K562 (cell line): ENCODE measurements around the gene ANAPC16. TPM values are rescaled to one million over a fixed set of nuclear protein-coding genes. Genes with fewer than 3 reads are reported as not detected.
A peak's percentile ranks its signal among the peaks of the same experiment; 100 is the strongest.

Experiments
- E2F1 ChIP-seq: sonication (generic); formaldehyde crosslinking; IDR thresholded peaks from 2 replicates; pipeline ENCODE4 v1.8.1; 2023; ENCODE audit warnings: mild to moderate bottlenecking, missing genetic modification reagents, moderate library complexity
- FOXA3 ChIP-seq, 2 experiments: fragments of 450-650 bp in 1 of 2; sonication (generic) in 1 of 2; formaldehyde crosslinking; IDR thresholded peaks in 1 of 2; conservative IDR thresholded peaks in 1 of 2; 2 replicates each; pipeline versions ENCODE4 v1.4.0 to v1.8.0; 2020 to 2022; ENCODE audit warnings: mild to moderate bottlenecking in 2 of 2, missing genetic modification reagents in 1 of 2
- HDAC6 ChIP-seq: IDR thresholded peaks from 2 replicates; pipeline ENCODE4 v1.6.1; 2012; ENCODE audit warnings: low read depth, mild to moderate bottlenecking, control low read depth, inconsistent platforms, low read length, moderate library complexity
- MYBL2 ChIP-seq, 2 experiments: fragments of 450-650 bp in 1 of 2; sonication (generic) in 1 of 2; formaldehyde crosslinking in 1 of 2; IDR thresholded peaks; 2 replicates each; pipeline versions ENCODE4 v1.6.1 to v1.8.1; 2017 to 2022; ENCODE audit warnings: borderline replicate concordance in 1 of 2, inconsistent platforms in 1 of 2, low read depth in 1 of 2, mild to moderate bottlenecking in 1 of 2, missing genetic modification reagents in 1 of 2, moderate library complexity in 1 of 2
- NONO ChIP-seq, 2 experiments: fragments of 200-400 bp in 1 of 2; fragments of 450-650 bp in 1 of 2; formaldehyde crosslinking in 1 of 2; IDR thresholded peaks; 2 replicates each; pipeline ENCODE4 v1.6.1; 2017; ENCODE audit warnings: low read depth in 2 of 2, mild to moderate bottlenecking in 2 of 2, moderate library complexity in 2 of 2, low read length in 1 of 2
- NR3C1 ChIP-seq: sonication (generic); formaldehyde crosslinking; IDR thresholded peaks from 2 replicates; pipeline ENCODE4 v1.8.1; 2022; ENCODE audit warnings: missing genetic modification reagents
- PRDM10 ChIP-seq: fragments of 450-650 bp; IDR thresholded peaks from 2 replicates; pipeline ENCODE4 v1.6.1; 2018; ENCODE audit not compliant: partially characterized antibody
- SMARCE1 ChIP-seq: fragments of 450-650 bp; IDR thresholded peaks from 2 replicates; pipeline ENCODE4 v1.7.1; 2016; ENCODE audit warnings: mild to moderate bottlenecking
- TAL1 ChIP-seq: fragments of 450-650 bp; IDR thresholded peaks from 2 replicates; pipeline ENCODE4 v1.6.1; 2016; ENCODE audit warnings: mild to moderate bottlenecking
- TFE3 ChIP-seq: fragments of 450-650 bp; formaldehyde crosslinking; IDR thresholded peaks from 2 replicates; pipeline ENCODE4 v1.4.0; 2020; ENCODE audit warnings: mild to moderate bottlenecking, mixed read lengths
- THRA ChIP-seq: fragments of 450-650 bp; IDR thresholded peaks from 2 replicates; pipeline ENCODE4 v1.6.1; 2017; ENCODE audit warnings: mild to moderate bottlenecking, moderate library complexity
- U2AF1 ChIP-seq: fragments of 200-400 bp; formaldehyde crosslinking; optimal IDR thresholded peaks from 2 replicates; pipeline ENCODE3; 2017; ENCODE audit warnings: mild to moderate bottlenecking, low read depth, low read length, moderate library complexity
- VEZF1 ChIP-seq: fragments of 200-800 bp; sonication (Bioruptor generic); IDR thresholded peaks from 2 replicates; pipeline ENCODE4 v1.6.1; 2017; ENCODE audit warnings: missing genetic modification characterization, missing compliant biosample characterization
- ZNF740 ChIP-seq, 3 experiments: fragments of 200-800 bp in 1 of 3; sonication (Bioruptor generic) in 1 of 3; sonication (generic) in 1 of 3; formaldehyde crosslinking in 1 of 3; IDR thresholded peaks; 2 replicates each; pipeline versions ENCODE4 v1.6.1 to v1.8.0; 2016 to 2022; ENCODE audit warnings: mild to moderate bottlenecking in 2 of 3, missing compliant biosample characterization in 2 of 3, missing genetic modification characterization in 2 of 3, missing genetic modification reagents in 1 of 3
- polyA plus RNA-seq, 8 experiments: library from polyadenylated mRNA; depleted of rRNA in 4 of 8; stranded (reverse) in 5 of 8; unstranded in 3 of 8; fragments of >200 nt; fragmentation: Nextera tagmentation in 2 of 8; fragmentation: Illumina TruSeq in 1 of 8; extraction: Ambion mirVana in 2 of 8; extraction: Trizol in 1 of 8; gene quantifications; 2 replicates each; pipeline versions ENCODE4 v1.2.1 to v1.2.3, GENCODE V29; 2011 to 2014; ENCODE audit warnings: inconsistent platforms in 1 of 8, missing spikeins in 1 of 8
- total RNA-seq, 7 experiments: library from RNA; depleted of rRNA in 6 of 7; stranded (reverse); fragments of >200 nt in 6 of 7; fragmentation: Illumina TruSeq in 2 of 7; extraction: Trizol in 2 of 7; gene quantifications; 2 replicates each; pipeline versions ENCODE4 v1.2.1 to v1.2.3, GENCODE V29; 2011 to 2021; ENCODE audit warnings: low replicate concordance in 1 of 7

The ANAPC16 gene
- total and polyA plus RNA-seq, 9 of the 15 experiments (the other 6 are each of a cell fraction or from before 2014, with no cell fraction given) = 42.6 to 208 (median 108) TPM

- TF ChIP-seq ZNF740 (CRISPR knock-in tag; IDR thresholded peaks at IDR 0.05) = peak; percentile 42; the same call in 1 of the 2 replicates
- TF ChIP-seq ZNF740 (tag; IDR thresholded peaks at IDR 0.05) = 0 out of 4 replicates have a peak, but pooled peaks of 1 of the 2 experiments have one; percentile 33
- TF ChIP-seq U2AF1 = no peak
- no peak for TF ChIP-seq PRDM10
- no peak for TF ChIP-seq MYBL2 (IDR thresholded peaks at IDR 0.05; ENCODE audit: low read depth)
- no peak for TF ChIP-seq MYBL2 (CRISPR knock-in tag; IDR thresholded peaks at IDR 0.05; ENCODE audit: borderline replicate concordance)
- TF ChIP-seq HDAC6 = no peak
- TF ChIP-seq TFE3 (CRISPR knock-in tag) = no peak; the same call in none of the 2 replicates
- no peak for TF ChIP-seq TAL1
- no peak for TF ChIP-seq THRA
- TF ChIP-seq NR3C1 (CRISPR knock-in tag) = no peak
- peak; percentile 81 for TF ChIP-seq VEZF1 (CRISPR knock-in tag)
- TF ChIP-seq FOXA3 (CRISPR knock-in tag; conservative IDR thresholded peaks at IDR 0.05 in 1 of 2, IDR thresholded peaks at IDR 0.05 in 1 of 2) = peak in 1 of 2 experiments; percentile 27; a peak in 3 of 4 replicates
- no peak for TF ChIP-seq NONO (IDR thresholded peaks at IDR 0.05; ENCODE audit: low read depth in 2 of 2, low read length in 1 of 2)
- no peak for TF ChIP-seq SMARCE1
- TF ChIP-seq E2F1 (CRISPR knock-in tag) = no peak; the same call in 1 of the 2 replicates
These were observed 59.7 kb downstream of the ANAPC16 start (continued) for GRCh38 chr10:72275351-72276012.
